OCI-LY7 (cell line): Measurements from ENCODE around the gene GNG7. TPM values are rescaled to one million over a fixed set of nuclear protein-coding genes. Genes with fewer than 3 reads are reported as not detected.

ENCODE experiments used
- BruUV-seq: library from RNA; stranded (reverse); fragments of 400-500 nt; replicated peaks from 2 replicates; lab custom pipeline; 2021; lab: Mats Ljungman, UMichigan
- CTCF ChIA-PET: fragments of 300-600 bp; sonication (Branson Sonifier 250); formaldehyde crosslinking; loops from one replicate; lab custom pipeline; 2022; ENCODE audit warnings: antibody characterized with exemption; ENCODE audit not compliant: unreplicated experiment; lab: Charles Lee
- POLR2A ChIA-PET: fragments of 300-600 bp; sonication (Branson Sonifier 250); formaldehyde crosslinking; loops from one replicate; lab custom pipeline; 2022; ENCODE audit warnings: antibody characterized with exemption; lab: Charles Lee
- DNase-seq: peaks from one replicate; pipeline ENCODE4 v3.0.0-alpha.2; 2015; ENCODE audit warnings: low spot score
- H2AFZ ChIP-seq: fragments of 200-600 bp; sonication (generic), shearing (Covaris generic); 2 replicates; pipeline ENCODE4 v1.6.1; 2014; ENCODE audit warnings: mild to moderate bottlenecking, antibody characterized with exemption, low read length, moderate library complexity
- H3K27ac ChIP-seq: fragments of 200-600 bp; sonication (generic); 2 replicates; pipeline ENCODE4 v1.5.1; 2014; ENCODE audit warnings: mixed run types, low read depth, mild to moderate bottlenecking, moderate library complexity, low read length, inconsistent platforms; ENCODE audit not compliant: poor library complexity, severe bottlenecking
- H3K36me3 ChIP-seq: fragments of 200-600 bp; sonication (generic); 2 replicates; pipeline ENCODE4 v1.6.1; 2014; ENCODE audit warnings: mild to moderate bottlenecking, antibody characterized with exemption, low read length, moderate library complexity, mixed read lengths; ENCODE audit not compliant: insufficient read depth
- H3K4me1 ChIP-seq: fragments of 200-600 bp; sonication (generic); 2 replicates; pipeline ENCODE4 v1.5.1; 2014; ENCODE audit warnings: mild to moderate bottlenecking, low read length; ENCODE audit not compliant: insufficient read depth, poor library complexity, severe bottlenecking
- H3K4me2 ChIP-seq: fragments of 200-600 bp; sonication (generic); 2 replicates; pipeline ENCODE4 v1.6.1; 2014; ENCODE audit warnings: mild to moderate bottlenecking, low read length
- H3K4me3 ChIP-seq: fragments of 200-600 bp; sonication (generic); 2 replicates; pipeline ENCODE4 v1.5.1; 2014; ENCODE audit warnings: mild to moderate bottlenecking, low read depth, low read length; ENCODE audit not compliant: poor library complexity, severe bottlenecking
- H3K79me2 ChIP-seq: fragments of 200-600 bp; sonication (generic); 2 replicates; pipeline ENCODE4 v1.6.1; 2016; ENCODE audit warnings: low read depth, mild to moderate bottlenecking, low read length, moderate library complexity, mixed read lengths; ENCODE audit not compliant: insufficient read depth
- H3K9me2 ChIP-seq: fragments of 200-600 bp; sonication (generic); 2 replicates; pipeline ENCODE4 v1.6.1; 2016; ENCODE audit warnings: mild to moderate bottlenecking, low read length, mixed read lengths; ENCODE audit not compliant: insufficient read depth
- H3K9me3 ChIP-seq: fragments of 200-600 bp; sonication (generic); 2 replicates; pipeline ENCODE4 v1.6.1; 2014; ENCODE audit warnings: mild to moderate bottlenecking, mixed run types, low read length, mixed read lengths
- H4K20me1 ChIP-seq: fragments of 200-600 bp; sonication (generic); 2 replicates; pipeline ENCODE4 v1.6.1; 2014; ENCODE audit warnings: mild to moderate bottlenecking, antibody characterized with exemption, low read length, moderate library complexity, mixed read lengths; ENCODE audit not compliant: insufficient read depth
- EZH2phosphoT487 ChIP-seq: fragments of 200-600 bp; sonication (generic); IDR thresholded peaks from 2 replicates; pipeline ENCODE4 v1.6.1; 2018; ENCODE audit warnings: low read depth, borderline replicate concordance, mild to moderate bottlenecking, mixed run types, antibody characterized with exemption, low read length, moderate library complexity, mixed read lengths
- intact Hi-C: fragments of 100-400 bp; cut with micrococcal nuclease; formaldehyde crosslinking; loops from one replicate; pipeline ENCODE4 v1.10.0; 2022; ENCODE audit not compliant: unreplicated experiment
- total RNA-seq, 2 experiments: library from RNA; depleted of rRNA in 1 of 2; stranded (reverse); fragments of >200 nt in 1 of 2; shearing (Covaris generic) in 1 of 2; gene quantifications; 2 replicates each; pipeline ENCODE4 v1.2.3, GENCODE V29; 2014 to 2022
- TF ChIP-seq, protein P1 (sequence below): fragments of 200-600 bp; sonication (generic); conservative IDR thresholded peaks from 2 replicates; pipeline ENCODE4 v1.5.1; 2014; ENCODE audit warnings: mild to moderate bottlenecking, antibody characterized with exemption, low read length, moderate library complexity, mixed read lengths

Gene GNG7
- total RNA-seq, 2 experiments from 2014 or later = 13.9 to 15.3 TPM

- ChIA-PET POLR2A (no interaction called here), CTCF (no interaction called here)
- intact Hi-C loops = no loop called here
- Histone ChIP-seq H3K4me2 (no peak overlapping the region), H3K9me3 (0 out of 2 replicates have a peak, but pooled peaks cover 7% of the 10 kb centered on the region), H3K4me3 (no peak overlapping the region), H4K20me1 (no peaks in the 10 kb centered on the region), H3K9me2 (no peaks in the 10 kb centered on the region), H2AFZ (no peak overlapping the region), H3K79me2 (no peaks in the 10 kb centered on the region), H3K36me3 (peaks cover 11% of the 10 kb centered on the region), H3K27ac (no peak overlapping the region), H3K4me1 (peaks cover 19% of the 10 kb centered on the region)
- DNase-seq = no peak
- no TSS peak for BruUV-seq
- TF ChIP-seq EZH2phosphoT487 = no peak
- TF ChIP-seq, protein P1, sequence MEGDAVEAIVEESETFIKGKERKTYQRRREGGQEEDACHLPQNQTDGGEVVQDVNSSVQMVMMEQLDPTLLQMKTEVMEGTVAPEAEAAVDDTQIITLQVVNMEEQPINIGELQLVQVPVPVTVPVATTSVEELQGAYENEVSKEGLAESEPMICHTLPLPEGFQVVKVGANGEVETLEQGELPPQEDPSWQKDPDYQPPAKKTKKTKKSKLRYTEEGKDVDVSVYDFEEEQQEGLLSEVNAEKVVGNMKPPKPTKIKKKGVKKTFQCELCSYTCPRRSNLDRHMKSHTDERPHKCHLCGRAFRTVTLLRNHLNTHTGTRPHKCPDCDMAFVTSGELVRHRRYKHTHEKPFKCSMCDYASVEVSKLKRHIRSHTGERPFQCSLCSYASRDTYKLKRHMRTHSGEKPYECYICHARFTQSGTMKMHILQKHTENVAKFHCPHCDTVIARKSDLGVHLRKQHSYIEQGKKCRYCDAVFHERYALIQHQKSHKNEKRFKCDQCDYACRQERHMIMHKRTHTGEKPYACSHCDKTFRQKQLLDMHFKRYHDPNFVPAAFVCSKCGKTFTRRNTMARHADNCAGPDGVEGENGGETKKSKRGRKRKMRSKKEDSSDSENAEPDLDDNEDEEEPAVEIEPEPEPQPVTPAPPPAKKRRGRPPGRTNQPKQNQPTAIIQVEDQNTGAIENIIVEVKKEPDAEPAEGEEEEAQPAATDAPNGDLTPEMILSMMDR = no peak
Observed at GRCh38 chr19:2685204-2685704, 17.2 kb downstream of the GNG7 start.

GRCh38 chr19:2683430-2684003 is 19.0 kb downstream of the GNG7 start:
- POLR2A ChIA-PET = interaction anchor here (0.6 kb wide), 1 partner anchor 11 kb away, joined by 3 read pairs; no protein-coding TSS in a partner anchor
- CTCF ChIA-PET = no interaction called here
- intact Hi-C loops = no loop called here

More at GRCh38 chr19:2683430-2684003, 19.0 kb downstream of the GNG7 start:
- H3K9me2 ChIP-seq = no peaks in the 10 kb centered on the region
- peaks cover 30% of the 10 kb centered on the region for H3K4me1 ChIP-seq
- TF ChIP-seq, protein P1 = no peak
- no peak for TF ChIP-seq EZH2phosphoT487
- no peak for DNase-seq
- BruUV-seq = no TSS peak
- no peak overlapping the region for H2AFZ ChIP-seq
- no peaks in the 10 kb centered on the region for H4K20me1 ChIP-seq
- no peak overlapping the region for H3K4me3 ChIP-seq
- no peak overlapping the region for H3K27ac ChIP-seq
- peaks cover 15% of the 10 kb centered on the region for H3K9me3 ChIP-seq
- peaks cover 20% of the 10 kb centered on the region for H3K36me3 ChIP-seq
- no peaks in the 10 kb centered on the region for H3K79me2 ChIP-seq
- no peak overlapping the region for H3K4me2 ChIP-seq
